COLO668 (cell line): ENCODE data around the gene PLAGL1.
A peak's percentile ranks its signal among the peaks of the same experiment; 100 is the strongest.

Source experiments
- DNase-seq: peaks from one replicate; lab custom pipeline; 2025; ENCODE audit not compliant: unreplicated experiment; lab: John Stamatoyannopoulos, UW

PLAGL1 gene

DNA sequence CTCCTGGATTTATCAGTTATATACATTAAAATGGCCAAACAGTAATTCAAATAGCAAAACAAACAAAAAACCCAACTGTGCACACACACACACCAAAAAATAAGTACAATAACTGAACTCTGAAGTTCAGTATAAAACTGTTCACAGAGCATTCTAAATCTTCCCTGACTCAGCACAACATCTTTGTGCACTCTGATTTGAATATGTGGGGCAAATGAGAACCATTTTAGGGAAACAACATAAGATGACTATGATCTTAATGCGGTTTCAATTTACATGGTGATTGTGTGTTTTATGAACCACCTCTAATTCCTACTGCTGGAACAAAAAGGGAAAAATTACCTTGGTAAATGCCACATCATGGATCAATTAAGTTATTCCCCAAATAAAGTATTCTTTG is 41.7 kb downstream of the PLAGL1 start:
- no peak for DNase-seq

DNA sequence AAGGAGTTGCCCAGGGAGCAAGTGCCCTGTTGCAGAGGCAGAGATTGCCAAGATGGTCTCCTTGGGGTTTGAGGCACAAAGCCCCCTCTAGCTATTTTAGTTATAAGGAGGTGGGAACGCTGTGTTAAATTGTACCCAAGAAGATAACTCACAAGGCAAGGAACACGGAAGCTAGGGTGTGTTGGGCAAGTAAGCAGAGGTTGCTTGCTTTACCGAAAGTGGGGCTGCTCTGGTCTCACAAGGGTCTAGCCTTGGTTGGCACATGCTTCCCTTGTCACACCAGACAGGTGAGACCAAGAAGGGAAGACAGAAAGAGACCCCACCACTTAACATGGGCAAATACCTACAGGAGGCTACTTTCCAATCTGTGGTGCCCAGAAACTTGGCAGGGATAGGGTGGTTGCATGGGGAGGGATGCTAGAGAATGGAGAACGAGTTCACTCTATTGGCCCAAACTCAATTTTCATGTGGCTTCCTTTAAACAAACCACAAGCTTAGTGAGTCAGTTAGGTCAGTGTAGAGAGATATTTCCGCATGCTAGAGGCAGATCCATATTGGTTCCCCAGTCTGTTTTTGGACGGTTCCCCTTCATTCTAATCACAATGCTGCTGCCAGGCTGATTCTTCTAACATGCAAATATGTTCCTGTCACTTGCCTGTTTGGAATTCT is 42.4 kb downstream of the PLAGL1 start:
- DNase-seq = no peak

DNA sequence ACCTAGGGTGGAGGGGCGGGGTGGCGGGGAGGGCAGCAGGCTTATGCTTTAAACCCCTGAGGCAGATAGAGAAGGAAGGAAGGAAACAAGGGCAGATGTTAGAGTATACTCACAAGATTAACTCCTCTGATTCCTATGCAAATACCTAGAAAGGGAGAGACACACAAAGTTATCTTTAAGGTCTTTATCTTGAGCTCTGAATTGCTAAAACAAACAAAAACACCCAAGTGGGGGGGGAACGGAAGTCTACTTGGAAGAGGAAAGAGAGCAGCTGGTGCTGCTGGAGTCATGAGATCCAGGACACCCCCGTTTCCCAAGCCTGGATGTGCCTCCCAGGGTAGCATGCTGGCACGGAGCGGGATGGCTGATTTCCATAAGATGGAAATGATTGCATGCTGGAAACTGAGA is 43.4 kb downstream of the PLAGL1 start:
- no peak for DNase-seq

DNA sequence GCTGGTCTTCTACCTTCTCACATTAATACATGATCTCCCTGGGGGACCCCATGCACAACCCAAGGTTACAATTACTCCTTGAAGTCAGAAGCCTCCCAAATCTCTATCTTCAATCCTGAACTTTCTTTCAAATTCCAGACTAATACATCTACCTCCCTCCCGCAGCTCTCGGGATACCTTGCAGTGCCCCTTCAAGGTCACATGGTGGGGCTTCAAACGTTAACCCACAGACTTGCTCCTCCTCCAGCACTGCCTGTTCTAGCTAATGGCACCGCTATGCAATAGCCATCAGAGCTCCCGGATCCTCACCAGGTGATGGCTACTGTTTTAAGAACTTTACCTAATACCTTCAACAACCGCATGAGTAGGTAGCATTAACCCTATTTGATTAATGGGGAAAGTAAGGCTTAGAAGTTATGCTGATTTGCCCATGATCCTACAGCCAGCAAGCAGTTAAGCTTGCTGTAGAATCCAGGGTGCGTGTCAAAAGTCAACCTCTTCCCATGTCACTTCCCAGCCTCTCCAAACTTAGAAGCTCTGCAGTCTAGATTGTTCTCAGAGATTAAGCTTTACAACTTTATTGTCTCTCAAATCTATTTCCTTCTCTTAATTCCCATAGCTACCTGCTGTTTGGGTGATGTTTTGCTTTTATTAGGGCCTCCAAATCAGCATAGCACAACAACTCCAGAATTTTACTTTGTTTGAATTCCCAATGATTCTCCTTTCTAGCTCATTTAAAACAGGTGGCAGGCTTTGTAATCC is 44.7 kb downstream of the PLAGL1 start:
- DNase-seq = no peak

DNA sequence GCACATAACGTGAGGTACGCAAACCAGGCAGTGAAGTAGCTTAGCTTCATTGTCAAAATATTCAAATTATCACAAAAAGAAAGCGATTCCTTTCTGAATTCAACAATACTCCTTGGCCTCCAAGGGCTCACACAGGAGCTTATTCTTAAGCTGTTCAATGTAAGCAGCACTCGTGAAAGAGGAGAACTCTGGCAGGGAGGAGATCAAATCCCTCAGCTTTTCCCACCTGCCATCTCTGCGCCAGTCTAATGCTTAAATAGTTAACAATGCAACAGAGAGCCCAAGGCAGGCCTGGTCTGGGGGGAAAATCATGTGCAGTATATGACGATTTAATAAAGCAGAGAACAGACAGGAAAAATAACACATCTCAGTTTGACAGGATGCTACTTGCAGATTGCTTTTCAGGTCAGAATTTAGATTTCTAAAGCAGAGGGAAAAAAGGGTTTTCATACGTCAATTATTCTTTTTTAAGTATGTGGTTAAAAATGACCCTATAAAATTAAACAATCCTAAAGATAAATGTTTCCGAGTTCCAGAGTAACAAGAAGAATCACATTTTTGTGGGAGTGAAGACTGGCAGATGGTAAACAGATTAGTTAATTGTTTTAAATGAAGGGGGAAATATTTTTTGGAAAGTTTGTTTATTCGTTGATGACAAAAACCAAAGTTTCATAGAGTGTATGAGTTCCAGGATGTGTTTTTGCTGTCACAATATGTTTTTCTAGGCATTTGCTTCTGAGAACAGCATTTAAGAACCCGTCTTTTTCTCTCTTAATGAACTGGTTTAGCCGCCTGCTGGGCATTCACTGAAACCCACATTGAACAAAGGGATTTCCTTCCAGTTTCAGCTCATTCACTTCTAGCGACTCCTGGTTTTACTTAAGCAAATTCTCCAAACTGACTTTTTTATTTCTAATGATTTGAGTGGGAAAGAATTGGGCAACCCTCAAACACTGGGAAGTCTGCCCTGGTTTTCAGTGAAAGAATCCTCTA is 45.9 kb downstream of the PLAGL1 start:
- DNase-seq = no peak

DNA sequence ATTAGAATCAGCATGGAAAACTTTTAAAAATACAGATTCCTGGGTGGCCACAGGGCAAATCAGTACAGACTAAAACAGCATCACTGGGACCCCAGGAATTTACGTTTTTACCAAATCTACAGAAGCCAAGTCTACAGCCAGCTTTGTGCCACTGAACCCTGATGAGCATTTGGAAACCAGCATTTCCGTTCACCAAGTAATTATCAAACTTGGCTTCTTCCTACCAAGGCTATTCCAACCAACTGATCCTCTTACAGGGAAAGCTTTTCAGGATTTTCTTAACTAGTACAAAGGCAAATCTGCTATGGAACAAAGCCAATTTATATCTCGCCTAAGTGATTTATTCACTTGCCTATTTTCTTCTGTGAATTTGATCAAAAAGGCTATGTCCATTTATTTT is 47.0 kb downstream of the PLAGL1 start:
- no peak for DNase-seq

DNA sequence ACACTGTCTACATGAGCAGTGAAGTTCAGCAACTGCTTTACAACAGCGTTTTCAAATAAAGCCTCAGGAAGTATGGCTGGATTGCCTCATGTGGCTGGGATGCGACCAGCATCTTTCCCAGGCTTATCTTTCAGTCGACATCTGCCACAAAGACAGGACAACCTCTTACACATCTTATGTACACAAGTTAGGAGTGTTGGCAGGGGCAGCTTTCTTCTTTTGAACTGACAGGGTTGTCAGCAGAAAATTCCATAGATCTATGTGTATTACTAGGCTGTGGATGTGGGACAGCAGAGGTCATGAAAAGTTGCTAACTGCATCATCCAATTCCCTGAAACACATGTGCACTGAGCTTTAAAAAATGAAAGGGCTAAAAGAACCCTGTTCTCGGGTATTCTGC is 48.1 kb downstream of the PLAGL1 start:
- no peak for DNase-seq

DNA sequence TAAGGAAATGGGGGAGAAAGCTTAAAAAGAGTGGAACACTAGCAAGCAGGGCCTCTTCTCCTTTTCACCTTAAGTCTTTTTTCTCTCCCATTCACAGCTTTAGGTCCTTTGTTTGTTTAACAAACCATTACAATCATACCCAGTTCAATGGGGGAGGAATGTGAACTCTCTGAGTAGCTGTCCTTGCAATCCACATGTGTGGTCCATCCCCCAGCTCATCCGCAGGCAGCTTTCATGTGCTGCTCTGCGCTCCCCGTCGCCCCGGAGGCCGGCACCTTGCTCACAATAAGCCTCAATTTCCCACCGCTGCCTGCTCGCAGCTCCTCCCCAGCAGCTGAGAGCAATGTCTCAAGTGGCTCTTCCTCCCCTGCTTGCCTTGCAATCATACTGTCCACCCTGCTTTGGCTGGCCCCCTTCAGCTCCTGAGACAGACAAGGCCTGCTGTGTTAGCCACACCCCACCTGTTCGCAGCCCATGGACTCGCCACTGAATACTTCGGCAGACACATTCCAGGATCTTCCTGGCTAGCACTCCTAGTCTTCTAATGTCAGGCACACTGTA is 49.1 kb downstream of the PLAGL1 start:
- DNase-seq = no peak

DNA sequence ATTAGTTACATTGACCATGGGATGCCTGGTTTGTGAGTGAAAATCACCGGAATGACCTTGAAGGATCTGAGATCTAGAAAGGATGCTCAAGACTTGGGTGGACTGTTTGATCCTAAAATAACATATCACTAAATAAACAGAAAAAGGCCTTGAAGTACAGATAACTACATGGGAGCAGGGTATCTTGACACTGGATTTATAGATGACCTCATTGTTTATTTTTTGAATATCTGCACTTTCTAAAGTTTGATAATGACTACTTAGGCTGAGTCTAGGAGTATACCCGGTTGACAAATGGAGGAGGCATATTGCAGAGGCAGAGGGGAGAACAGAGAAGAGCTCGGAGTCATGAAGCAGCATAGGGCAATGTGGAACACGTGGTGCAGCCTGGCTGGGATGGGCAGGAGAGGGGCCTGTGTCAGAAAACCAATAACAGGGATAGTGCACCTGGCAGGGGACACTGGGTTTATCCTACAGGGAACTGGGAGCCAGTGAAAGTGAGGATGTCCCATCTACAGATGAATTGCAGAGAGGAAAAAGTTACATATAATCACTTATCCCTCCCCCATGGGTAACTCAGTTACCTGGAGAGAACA is 50.3 kb downstream of the PLAGL1 start:
- DNase-seq = no peak

DNA sequence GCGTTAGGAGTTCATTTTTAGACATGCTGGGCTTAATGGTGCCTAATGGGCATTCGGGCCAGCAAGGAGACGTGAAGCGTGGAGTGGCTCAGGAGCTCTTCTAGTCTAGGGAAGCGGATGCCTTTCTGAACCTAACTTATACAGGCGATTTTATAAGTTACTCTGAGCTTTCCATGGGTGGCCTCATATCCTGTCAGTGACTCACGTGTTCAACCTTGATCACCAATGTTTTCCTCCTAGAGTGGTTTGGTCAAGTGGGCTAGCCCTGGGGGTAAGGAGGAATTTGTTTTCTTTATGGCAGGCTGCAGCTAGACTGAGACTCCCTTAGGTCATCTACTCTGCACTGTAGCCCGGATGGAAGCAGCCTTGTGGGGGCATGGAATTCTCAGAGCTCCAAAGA is 52.1 kb downstream of the PLAGL1 start:
- DNase-seq = no peak

DNA sequence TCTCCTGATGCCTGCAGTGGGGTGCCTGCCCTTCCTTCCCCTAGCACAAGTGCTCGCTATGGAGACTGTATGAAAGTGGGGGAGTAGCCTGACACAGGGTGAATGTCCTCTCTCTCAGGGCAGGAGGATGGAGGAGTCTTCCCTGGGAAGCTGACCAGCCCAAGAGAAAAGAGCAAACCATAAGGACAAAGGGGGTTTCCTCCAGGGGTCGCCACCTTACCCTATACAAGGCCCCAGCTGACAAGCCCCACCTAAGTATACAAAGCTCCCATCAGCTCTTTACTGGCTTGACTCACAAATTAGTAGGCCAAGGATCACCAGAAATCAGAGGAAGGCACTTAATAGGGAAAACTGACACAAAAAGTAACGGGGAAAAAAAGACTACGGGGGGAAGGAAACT is 54.1 kb downstream of the PLAGL1 start:
- no peak for DNase-seq

DNA sequence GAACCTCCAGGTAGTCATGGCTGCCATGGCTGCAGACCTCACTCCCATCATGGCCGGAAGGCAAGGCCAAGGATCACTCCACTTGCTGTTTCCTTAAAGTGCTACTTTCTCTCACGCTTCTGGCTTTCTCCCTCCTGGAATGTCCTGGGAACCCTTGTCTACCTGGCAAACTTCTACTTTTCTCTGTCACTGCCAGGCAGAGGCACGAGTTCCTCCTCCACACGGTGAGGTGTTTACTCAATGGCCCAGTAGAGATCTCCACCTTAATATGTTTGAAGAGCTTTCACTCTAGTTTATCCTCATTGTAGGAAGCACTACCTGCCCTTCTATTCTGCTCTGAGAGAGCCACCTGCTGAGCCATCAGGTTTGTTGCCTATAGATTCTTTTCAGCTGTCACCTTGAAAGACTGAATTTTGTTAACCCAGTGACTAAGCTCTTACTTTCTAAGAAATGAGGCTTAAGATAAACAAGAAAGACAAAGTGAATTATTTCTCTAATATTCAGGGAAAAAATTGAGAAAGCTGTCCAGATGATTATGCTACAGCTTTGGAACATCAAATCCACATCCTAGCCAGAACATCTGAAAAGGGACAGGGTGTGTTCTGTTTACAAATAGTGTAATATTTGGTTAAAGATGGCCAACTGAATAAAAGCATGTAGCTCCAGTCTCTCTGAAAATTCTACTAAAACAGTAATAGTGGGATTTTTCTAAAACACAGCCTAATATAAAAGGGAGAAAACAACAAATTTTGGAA is 54.9 kb downstream of the PLAGL1 start:
- DNase-seq = no peak

DNA sequence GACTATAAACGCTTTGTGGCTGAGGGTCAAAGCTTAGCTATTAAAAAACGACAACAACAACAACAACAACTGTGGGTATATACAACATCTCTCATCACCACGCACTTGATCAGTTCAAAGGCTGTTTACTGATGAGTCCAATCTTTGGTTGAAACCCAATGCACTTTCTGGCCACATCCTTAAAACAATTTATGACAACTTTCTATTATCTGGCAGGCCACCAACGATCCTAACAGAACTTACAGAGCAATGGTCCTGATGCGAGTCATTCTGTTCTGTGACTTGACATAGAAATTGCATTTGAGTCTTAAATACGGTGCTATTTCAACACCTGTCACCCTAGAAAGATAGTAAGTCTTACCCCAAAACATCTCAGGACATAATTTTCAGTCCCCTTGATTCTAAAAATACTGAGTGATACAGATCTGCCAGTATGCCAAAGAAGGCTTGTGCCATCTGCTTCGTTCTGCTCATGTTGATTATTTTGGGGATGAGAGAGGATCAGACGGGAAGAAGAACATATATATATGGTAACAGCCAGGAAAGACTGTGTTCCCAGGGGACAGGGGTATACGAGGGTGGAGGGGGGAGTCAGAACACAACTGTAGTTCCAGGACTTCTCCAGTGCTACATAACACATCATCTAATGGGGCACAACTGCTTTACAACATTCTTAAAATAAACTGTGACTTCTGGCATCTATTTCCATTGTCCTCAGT is 55.8 kb downstream of the PLAGL1 start:
- DNase-seq = no peak

DNA sequence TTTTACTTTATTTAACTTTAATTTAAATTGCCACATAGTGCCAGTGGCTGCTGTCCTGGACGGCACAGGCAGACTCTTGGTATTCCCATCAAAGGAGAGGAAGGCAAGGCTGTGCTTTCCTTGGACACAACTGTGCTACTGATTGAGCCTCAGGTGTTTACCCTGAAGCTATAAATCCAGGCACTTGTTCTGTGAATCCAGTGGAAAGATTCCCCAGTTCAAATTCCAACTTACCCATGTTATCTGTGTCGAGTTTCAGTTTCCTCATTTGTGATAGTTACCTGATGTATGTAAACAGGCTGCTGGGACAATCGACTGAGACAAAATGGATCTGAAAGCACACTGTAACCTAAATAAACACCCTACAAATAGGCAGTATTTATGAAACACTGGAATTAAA is 57.2 kb downstream of the PLAGL1 start:
- DNase-seq = no peak

DNA sequence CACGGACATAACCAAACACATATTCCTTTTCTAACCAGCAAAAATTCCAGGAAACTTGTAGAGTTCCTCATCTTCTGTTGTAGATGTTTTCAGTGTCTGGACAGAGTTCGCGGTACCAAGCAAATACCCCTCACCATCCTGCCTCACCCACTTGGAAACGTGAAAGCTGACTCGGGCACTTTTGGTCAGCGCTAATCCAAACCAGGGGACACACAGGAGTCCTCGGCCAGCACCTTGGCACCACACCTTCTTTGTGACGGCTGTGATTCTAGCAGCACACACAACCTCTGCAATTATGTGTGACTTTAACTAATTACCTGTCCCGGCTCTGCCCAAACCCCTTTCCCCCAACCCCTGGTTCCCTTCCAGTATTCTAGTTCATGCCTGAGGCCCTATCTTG is 58.1 kb downstream of the PLAGL1 start:
- DNase-seq = no peak

DNA sequence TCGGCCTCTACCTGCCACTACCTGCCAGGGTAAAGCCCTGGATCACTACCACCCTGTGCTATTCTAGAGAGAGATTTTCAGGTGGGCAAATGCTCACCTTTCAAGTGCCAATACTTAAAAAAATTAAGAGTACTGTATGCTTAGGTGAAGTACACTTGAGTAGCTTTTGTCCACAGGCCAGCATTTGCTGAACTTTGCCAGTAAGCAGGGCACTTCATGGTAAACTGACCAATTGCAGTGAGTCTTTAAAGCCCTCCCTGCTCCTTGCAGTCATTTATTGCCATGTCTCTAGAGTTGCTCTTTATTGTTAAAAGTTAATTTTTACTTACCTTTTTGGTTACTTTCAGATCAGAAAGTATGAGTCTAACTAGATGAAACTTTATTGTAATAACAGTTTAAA is 58.5 kb downstream of the PLAGL1 start:
- DNase-seq = no peak

DNA sequence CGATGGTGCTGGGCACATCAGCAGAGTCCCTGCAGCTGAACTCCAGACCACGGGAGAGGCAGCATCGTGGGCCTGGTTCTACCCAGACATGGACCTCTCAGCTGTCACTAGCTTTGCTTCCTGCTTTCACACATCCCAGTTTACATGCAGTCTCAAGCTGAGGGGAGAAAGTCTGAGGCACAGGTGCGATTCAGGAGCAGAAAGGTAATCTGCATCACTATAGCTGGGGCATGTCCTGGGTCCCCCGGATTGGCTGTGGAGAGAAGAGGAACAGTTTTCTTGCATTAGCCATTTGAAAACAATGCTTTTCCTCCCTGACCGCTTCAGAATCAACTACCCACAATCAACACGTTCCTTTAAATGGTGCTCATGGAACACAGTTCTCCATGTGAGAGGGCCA is 59.9 kb downstream of the PLAGL1 start:
- DNase-seq = no peak

DNA sequence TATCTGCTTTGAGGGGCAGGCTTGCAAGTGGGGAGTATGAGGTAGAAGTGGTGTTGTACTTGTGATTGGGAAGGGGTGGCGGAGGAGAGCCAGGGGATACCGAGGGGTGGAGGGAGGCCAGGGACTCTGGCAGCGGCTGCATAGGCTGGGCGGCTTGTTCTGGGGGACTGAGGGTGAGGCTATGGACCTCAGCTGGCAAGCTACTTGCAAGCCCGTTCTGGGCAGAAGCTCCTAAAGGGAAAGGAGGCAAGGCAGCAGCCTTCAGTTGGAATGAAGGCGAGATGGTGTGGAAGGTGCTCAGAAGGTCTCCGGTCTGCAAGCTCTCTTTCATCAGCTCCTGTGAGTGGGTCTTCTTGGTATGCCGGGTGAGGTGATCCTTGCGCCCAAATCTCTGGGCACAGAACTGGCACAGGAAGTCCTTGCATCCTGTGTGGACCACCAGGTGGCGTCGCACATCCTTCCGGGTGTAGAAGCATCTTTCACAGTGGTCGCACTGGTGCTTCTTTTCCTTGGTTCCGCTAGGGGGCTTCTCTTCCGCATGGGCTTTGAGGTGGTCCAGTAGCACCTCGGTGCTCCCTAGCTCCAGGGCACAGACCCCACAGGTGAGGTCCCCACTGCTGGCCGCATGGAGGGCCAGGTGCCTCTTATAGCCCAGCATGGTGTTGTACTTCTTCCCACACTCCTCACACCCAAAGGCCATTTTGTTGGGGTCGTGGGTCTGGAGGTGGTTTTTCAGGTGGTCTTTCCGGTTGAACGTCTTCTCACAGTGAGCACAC is 66.0 kb downstream of the PLAGL1 start:
- DNase-seq = peak; percentile 51
